Measurements from ENCODE around the gene AURKAIP1.

AURKAIP1 gene

DNA sequence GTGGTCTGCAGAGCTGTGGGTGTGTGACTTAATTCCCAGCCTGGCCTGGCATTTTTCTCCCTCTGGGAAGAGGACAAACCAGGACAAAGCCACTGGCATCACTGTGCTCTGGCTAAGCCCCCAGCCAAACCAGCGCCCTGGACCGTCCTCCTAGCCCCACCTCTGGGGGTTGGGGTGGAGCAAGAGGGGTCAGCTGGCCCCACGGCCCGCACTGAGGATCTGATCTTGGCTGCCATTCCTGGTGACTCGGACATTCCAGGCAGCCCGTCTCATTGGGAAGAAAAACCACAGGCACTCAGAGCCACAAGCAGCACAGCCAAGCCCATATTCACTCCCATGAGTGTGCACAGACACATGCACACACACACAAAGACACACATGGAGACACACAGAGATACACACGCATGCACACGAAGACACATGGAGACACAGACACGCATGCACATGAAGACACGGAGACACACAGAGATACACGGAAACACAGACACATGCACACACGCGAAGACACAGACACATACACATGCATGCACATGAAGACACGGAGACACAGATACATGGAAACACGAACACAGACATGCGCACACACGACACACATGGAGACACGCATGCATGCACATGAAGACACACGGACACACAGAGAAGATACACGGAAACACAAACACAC lies 14.4 kb downstream of the AURKAIP1 start:
- no peak for DNase-seq
- no peaks in the 10 kb centered on the region for H3F3A ChIP-seq (ENCODE audit: insufficient read depth, low read length)
- no peak overlapping the region for H3K4me3 ChIP-seq (ENCODE audit: low read length)
- H3K36me3 ChIP-seq (replicated peaks; ENCODE audit: insufficient read depth, low read length), result no peaks in the 10 kb centered on the region
- no peaks in the 10 kb centered on the region for H3K79me2 ChIP-seq (ENCODE audit: low read length)
- no peaks in the 10 kb centered on the region for H3K9me3 ChIP-seq (replicated peaks; ENCODE audit: insufficient read depth, low read length)
- H3K4me1 ChIP-seq (ENCODE audit: low read length), result no peaks in the 10 kb centered on the region
- H2AFZ ChIP-seq (ENCODE audit: low read length), result no peak overlapping the region
- H3K27ac ChIP-seq (ENCODE audit: low read length), result no peak overlapping the region
- H4K20me1 ChIP-seq (ENCODE audit: insufficient read depth, low read length), result no peaks in the 10 kb centered on the region
- TF ChIP-seq EZH2phosphoT487 (IDR thresholded peaks at IDR 0.05; ENCODE audit: low read length) (no peak), EZH2 (optimal IDR thresholded peaks at IDR 0.05; ENCODE audit: low read depth, low read length) (no peak)
- TF ChIP-seq, protein P1, sequence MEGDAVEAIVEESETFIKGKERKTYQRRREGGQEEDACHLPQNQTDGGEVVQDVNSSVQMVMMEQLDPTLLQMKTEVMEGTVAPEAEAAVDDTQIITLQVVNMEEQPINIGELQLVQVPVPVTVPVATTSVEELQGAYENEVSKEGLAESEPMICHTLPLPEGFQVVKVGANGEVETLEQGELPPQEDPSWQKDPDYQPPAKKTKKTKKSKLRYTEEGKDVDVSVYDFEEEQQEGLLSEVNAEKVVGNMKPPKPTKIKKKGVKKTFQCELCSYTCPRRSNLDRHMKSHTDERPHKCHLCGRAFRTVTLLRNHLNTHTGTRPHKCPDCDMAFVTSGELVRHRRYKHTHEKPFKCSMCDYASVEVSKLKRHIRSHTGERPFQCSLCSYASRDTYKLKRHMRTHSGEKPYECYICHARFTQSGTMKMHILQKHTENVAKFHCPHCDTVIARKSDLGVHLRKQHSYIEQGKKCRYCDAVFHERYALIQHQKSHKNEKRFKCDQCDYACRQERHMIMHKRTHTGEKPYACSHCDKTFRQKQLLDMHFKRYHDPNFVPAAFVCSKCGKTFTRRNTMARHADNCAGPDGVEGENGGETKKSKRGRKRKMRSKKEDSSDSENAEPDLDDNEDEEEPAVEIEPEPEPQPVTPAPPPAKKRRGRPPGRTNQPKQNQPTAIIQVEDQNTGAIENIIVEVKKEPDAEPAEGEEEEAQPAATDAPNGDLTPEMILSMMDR (IDR thresholded peaks at IDR 0.05; ENCODE audit: low read length), result no peak
- H3K9me2 ChIP-seq (replicated peaks; ENCODE audit: insufficient read depth, low read length), result no peaks in the 10 kb centered on the region
- H3K9ac ChIP-seq (ENCODE audit: low read length), result no peak overlapping the region
- no peak overlapping the region for H3K4me2 ChIP-seq (ENCODE audit: low read depth, low read length)
- peaks cover 46% of the 10 kb centered on the region for H3K27me3 ChIP-seq (replicated peaks; ENCODE audit: insufficient read depth, low read length)

DNA sequence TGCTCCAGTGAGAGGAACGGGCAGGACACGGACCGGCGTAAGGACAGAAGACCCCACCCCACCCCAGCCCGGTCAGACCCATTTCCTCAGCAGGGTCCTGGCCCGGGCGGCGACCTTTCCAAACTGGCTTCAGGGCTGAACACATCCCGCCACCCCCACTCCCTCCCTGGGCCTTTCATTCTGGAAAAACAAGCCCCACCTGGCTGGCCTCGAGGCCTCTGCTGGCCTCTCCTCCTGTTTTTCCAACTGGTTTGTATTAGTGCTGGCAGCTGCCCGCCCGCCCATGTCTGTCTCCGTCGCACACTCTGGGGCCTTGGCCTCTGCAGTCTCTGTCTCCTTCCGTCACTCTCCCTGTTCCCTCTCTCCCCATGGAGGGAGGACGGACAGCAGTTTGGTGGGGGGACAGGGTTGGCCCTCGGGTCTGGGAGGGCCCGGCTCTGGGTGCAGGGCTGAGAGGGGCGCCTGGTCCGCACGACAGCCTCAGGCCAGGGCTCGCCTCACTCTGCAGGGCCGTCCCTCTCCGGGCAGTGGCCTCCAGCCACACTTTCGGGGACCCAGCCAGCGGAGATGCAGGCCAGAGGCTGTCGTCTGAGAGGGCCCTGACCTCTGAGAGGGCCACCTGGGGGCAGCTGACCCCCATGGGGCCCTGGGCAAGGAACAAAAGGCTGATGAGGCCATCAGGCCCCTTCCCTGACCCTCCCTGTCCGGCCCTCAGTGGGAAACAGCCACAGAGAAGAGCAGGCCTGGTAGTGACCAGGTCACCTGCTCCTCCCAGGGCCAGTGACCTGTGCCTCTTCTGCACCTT lies 15.1 kb downstream of the AURKAIP1 start:
- Histone ChIP-seq H3K9me3 (replicated peaks; ENCODE audit: insufficient read depth, low read length) (no peaks in the 10 kb centered on the region), H3K4me3 (ENCODE audit: low read length) (no peak overlapping the region), H3K36me3 (replicated peaks; ENCODE audit: insufficient read depth, low read length) (no peaks in the 10 kb centered on the region), H3K27me3 (replicated peaks; ENCODE audit: insufficient read depth, low read length) (peaks cover 46% of the 10 kb centered on the region), H3K4me2 (ENCODE audit: low read depth, low read length) (no peak overlapping the region), H3K4me1 (ENCODE audit: low read length) (no peaks in the 10 kb centered on the region), H3K9me2 (replicated peaks; ENCODE audit: insufficient read depth, low read length) (no peaks in the 10 kb centered on the region), H4K20me1 (ENCODE audit: insufficient read depth, low read length) (no peaks in the 10 kb centered on the region), H3K27ac (ENCODE audit: low read length) (no peak overlapping the region), H3F3A (ENCODE audit: insufficient read depth, low read length) (no peaks in the 10 kb centered on the region), H3K9ac (ENCODE audit: low read length) (no peak overlapping the region), H2AFZ (ENCODE audit: low read length) (no peak overlapping the region), H3K79me2 (ENCODE audit: low read length) (no peaks in the 10 kb centered on the region)
- DNase-seq, result no peak
- TF ChIP-seq EZH2phosphoT487 (IDR thresholded peaks at IDR 0.05; ENCODE audit: low read length) (no peak), EZH2 (optimal IDR thresholded peaks at IDR 0.05; ENCODE audit: low read depth, low read length) (no peak)
- TF ChIP-seq, protein P1 (IDR thresholded peaks at IDR 0.05; ENCODE audit: low read length), result no peak

DNA sequence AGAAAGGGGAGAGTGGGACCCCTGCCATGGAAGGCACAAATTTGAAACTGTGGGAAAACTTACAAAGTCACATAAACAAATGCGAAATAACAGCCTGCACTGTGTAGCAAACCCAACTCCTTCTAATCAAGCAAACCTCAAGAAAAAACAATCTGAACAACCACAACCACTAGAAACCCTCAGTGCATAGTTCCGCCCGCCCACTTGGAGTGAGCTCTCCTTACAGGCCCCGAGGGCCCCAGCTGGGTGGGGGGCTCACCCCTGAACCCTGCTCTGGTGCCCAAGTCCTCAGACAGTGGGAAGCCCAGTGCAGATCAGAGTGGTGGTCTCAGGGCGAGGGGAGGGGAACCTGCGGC lies 15.7 kb downstream of the AURKAIP1 start:
- Histone ChIP-seq H3K27me3 (replicated peaks; ENCODE audit: insufficient read depth, low read length) (peaks cover 49% of the 10 kb centered on the region), H3K4me1 (ENCODE audit: low read length) (no peaks in the 10 kb centered on the region), H3K9ac (ENCODE audit: low read length) (no peak overlapping the region), H3K9me2 (replicated peaks; ENCODE audit: insufficient read depth, low read length) (no peaks in the 10 kb centered on the region), H3K27ac (ENCODE audit: low read length) (no peak overlapping the region), H3K36me3 (replicated peaks; ENCODE audit: insufficient read depth, low read length) (no peaks in the 10 kb centered on the region), H3K4me3 (ENCODE audit: low read length) (no peak overlapping the region), H3F3A (ENCODE audit: insufficient read depth, low read length) (no peaks in the 10 kb centered on the region), H3K9me3 (replicated peaks; ENCODE audit: insufficient read depth, low read length) (no peaks in the 10 kb centered on the region), H4K20me1 (ENCODE audit: insufficient read depth, low read length) (no peaks in the 10 kb centered on the region), H3K4me2 (ENCODE audit: low read depth, low read length) (no peak overlapping the region), H2AFZ (ENCODE audit: low read length) (no peak overlapping the region), H3K79me2 (ENCODE audit: low read length) (no peaks in the 10 kb centered on the region)
- no peak for DNase-seq
- TF ChIP-seq EZH2 (optimal IDR thresholded peaks at IDR 0.05; ENCODE audit: low read depth, low read length), result no peak
- no peak for TF ChIP-seq EZH2phosphoT487 (IDR thresholded peaks at IDR 0.05; ENCODE audit: low read length)
- TF ChIP-seq, protein P1 (IDR thresholded peaks at IDR 0.05; ENCODE audit: low read length), result no peak
